Activated CD4-positive, alpha-beta T cell treated with anti-CD3 and anti-CD28 coated beads for 36 hours (primary cell): Measurements from ENCODE around the gene MCM5. TPM values are rescaled to one million over a fixed set of nuclear protein-coding genes. Genes with fewer than 3 reads are reported as not detected.
A peak's percentile ranks its signal among the peaks of the same experiment; 100 is the strongest.

ENCODE experiments used
- ATAC-seq: fragments of 200-7000 bp; cut with Tn5 transposase; one replicate; pipeline ENCODE4 v1.10.0; 2021; ENCODE audit warnings: mild to moderate bottlenecking, moderate library complexity
- CTCF ChIA-PET: fragments of 350-600 bp; sonication (Branson Sonifier 250); formaldehyde crosslinking; loops from one replicate; lab custom pipeline; 2021; ENCODE audit warnings: antibody characterized with exemption; lab: Charles Lee
- POLR2A ChIA-PET: fragments of 350-600 bp; sonication (Branson Sonifier 250); formaldehyde crosslinking; loops from one replicate; lab custom pipeline; 2021; ENCODE audit warnings: antibody characterized with exemption, inconsistent platforms; lab: Charles Lee
- DNase-seq: peaks from one replicate; pipeline ENCODE4 v3.0.0-alpha.2; 2020
- H3K27ac Mint-ChIP-seq: one replicate; pipeline ENCODE4 v1.8.0; 2021; ENCODE audit warnings: mixed read lengths
- H3K27me3 Mint-ChIP-seq: one replicate; pipeline ENCODE4 v1.8.0; 2021; ENCODE audit warnings: mixed read lengths
- H3K36me3 Mint-ChIP-seq: one replicate; pipeline ENCODE4 v1.8.0; 2021; ENCODE audit warnings: low read depth, mixed read lengths
- H3K4me1 Mint-ChIP-seq: one replicate; pipeline ENCODE4 v1.8.0; 2021; ENCODE audit warnings: mixed read lengths
- H3K4me3 Mint-ChIP-seq: one replicate; pipeline ENCODE4 v1.8.0; 2021; ENCODE audit warnings: mild to moderate bottlenecking, moderate library complexity, mixed read lengths
- H3K9me3 Mint-ChIP-seq: one replicate; pipeline ENCODE4 v1.8.0; 2021; ENCODE audit warnings: low read depth, mixed read lengths
- intact Hi-C, 2 experiments: fragments of 100-400 bp; cut with DNase I in 1 of 2; cut with micrococcal nuclease in 1 of 2; formaldehyde crosslinking; loops; one replicate each; pipeline versions ENCODE4 v1.14.2 to v1.15.1; 2022 to 2024; cut with DNase I, micrococcal nuclease
- total RNA-seq, 2 experiments: library from RNA; stranded (reverse); gene quantifications; one replicate each; pipeline ENCODE4 v1.2.3, GENCODE V29; 2021

The MCM5 gene
- total RNA-seq, 2 experiments from 2014 or later = 291 to 382 TPM

GRCh38 chr22:35379146-35379993, 20.6 kb upstream of the MCM5 start:
- H3K36me3 Mint-ChIP-seq = no peaks in the 10 kb centered on the region
- ChIA-PET CTCF (no interaction called here), POLR2A (no interaction called here)
- DNase-seq = no peak
- peaks cover 27% of the 10 kb centered on the region for H3K27me3 Mint-ChIP-seq
- no peak overlapping the region for H3K4me3 Mint-ChIP-seq
- no peaks in the 10 kb centered on the region for H3K9me3 Mint-ChIP-seq
- H3K27ac Mint-ChIP-seq = no peak overlapping the region
- no peak for ATAC-seq
- intact Hi-C loops = no loop called here
- peaks cover 18% of the 10 kb centered on the region for H3K4me1 Mint-ChIP-seq

GRCh38 chr22:35380013-35380412, 19.9 kb upstream of the MCM5 start:
- intact Hi-C loops = no loop called here

GRCh38 chr22:35380537-35381423, 19.2 kb upstream of the MCM5 start, which contains the start of gene HMOX1:
Gene HMOX1, plus strand, starts transcription at chr22:35381096. Its CDS starts 78 bp downstream, at chr22:35381174.
- DNase-seq (peak; percentile 73), ATAC-seq (peak; percentile 86)
- H3K27ac Mint-ChIP-seq = no peak within 1 kb of the TSS
- intact Hi-C loops = no loop called here
- CTCF ChIA-PET = interaction anchor here (0.9 to 1.0 kb wide), 2 partner anchors 22 to 122 kb away, joined by 4 read pairs; no protein-coding TSS in a partner anchor
- no peaks in the 10 kb centered on the region for H3K36me3 Mint-ChIP-seq
- H3K27me3 Mint-ChIP-seq = peaks cover 30% of the 10 kb centered on the region
- peak within 1 kb of the TSS; percentile 35 for H3K4me3 Mint-ChIP-seq
- H3K4me1 Mint-ChIP-seq = peaks cover 18% of the 10 kb centered on the region
- no peaks in the 10 kb centered on the region for H3K9me3 Mint-ChIP-seq
- POLR2A ChIA-PET = no interaction called here

More at GRCh38 chr22:35380013-35380412, 19.9 kb upstream of the MCM5 start:
- Mint-ChIP-seq H3K36me3 (no peaks in the 10 kb centered on the region), H3K27ac (no peak overlapping the region), H3K27me3 (peaks cover 30% of the 10 kb centered on the region), H3K4me3 (no peak overlapping the region), H3K9me3 (no peaks in the 10 kb centered on the region), H3K4me1 (peaks cover 18% of the 10 kb centered on the region)
- DNase-seq (no peak), ATAC-seq (no peak)
- CTCF ChIA-PET = interaction anchor here (0.9 to 1.0 kb wide), 2 partner anchors 21 to 122 kb away, joined by 4 read pairs; no protein-coding TSS in a partner anchor
- POLR2A ChIA-PET = no interaction called here

- ChIA-PET CTCF (no interaction called here), POLR2A (no interaction called here)
- DNase-seq = no peak
- no peaks in the 10 kb centered on the region for H3K36me3 Mint-ChIP-seq
- ATAC-seq = no peak
- intact Hi-C loops = no loop called here
- no peaks in the 10 kb centered on the region for H3K9me3 Mint-ChIP-seq
- H3K4me3 Mint-ChIP-seq = peak overlapping the region; percentile 35
- peaks cover 30% of the 10 kb centered on the region for H3K27me3 Mint-ChIP-seq
- H3K4me1 Mint-ChIP-seq = peaks cover 18% of the 10 kb centered on the region
- H3K27ac Mint-ChIP-seq = no peak overlapping the region
These were observed 18.4 kb upstream of the MCM5 start for GRCh38 chr22:35381424-35382009.

GRCh38 chr22:35383679-35384071, 16.3 kb upstream of the MCM5 start:
- intact Hi-C loops = no loop called here
- POLR2A ChIA-PET = interaction anchor here (0.7 kb wide), 1 partner anchor 13 kb away, joined by 3 read pairs; no protein-coding TSS in a partner anchor
- ATAC-seq = no peak
- peaks cover 30% of the 10 kb centered on the region for H3K27me3 Mint-ChIP-seq
- no peaks in the 10 kb centered on the region for H3K36me3 Mint-ChIP-seq
- CTCF ChIA-PET = no interaction called here
- no peak overlapping the region for H3K27ac Mint-ChIP-seq
- H3K4me1 Mint-ChIP-seq = peaks cover 7% of the 10 kb centered on the region
- DNase-seq = no peak
- H3K9me3 Mint-ChIP-seq = no peaks in the 10 kb centered on the region
- no peak overlapping the region for H3K4me3 Mint-ChIP-seq

- ChIA-PET CTCF (no interaction called here), POLR2A (no interaction called here)
- intact Hi-C loops = no loop called here
- H3K27ac Mint-ChIP-seq = no peak overlapping the region
- no peak for DNase-seq
- peaks cover 7% of the 10 kb centered on the region for H3K4me1 Mint-ChIP-seq
- ATAC-seq = no peak
- H3K9me3 Mint-ChIP-seq = no peaks in the 10 kb centered on the region
- no peak overlapping the region for H3K4me3 Mint-ChIP-seq
- no peaks in the 10 kb centered on the region for H3K36me3 Mint-ChIP-seq
- H3K27me3 Mint-ChIP-seq = peaks cover 30% of the 10 kb centered on the region
These were observed 15.4 kb upstream of the MCM5 start for GRCh38 chr22:35384527-35384926.

- no peaks in the 10 kb centered on the region for H3K9me3 Mint-ChIP-seq
- H3K27ac Mint-ChIP-seq = no peak overlapping the region
- intact Hi-C loops = no loop called here
- ATAC-seq (no peak), DNase-seq (no peak)
- CTCF ChIA-PET = interaction anchor here (1.1 kb wide), 1 partner anchor 745 kb away, joined by 3 read pairs; no protein-coding TSS in a partner anchor
- H3K4me1 Mint-ChIP-seq = peaks cover 7% of the 10 kb centered on the region
- H3K36me3 Mint-ChIP-seq = no peaks in the 10 kb centered on the region
- POLR2A ChIA-PET = no interaction called here
- no peak overlapping the region for H3K4me3 Mint-ChIP-seq
- peaks cover 26% of the 10 kb centered on the region for H3K27me3 Mint-ChIP-seq
These were observed 14.9 kb upstream of the MCM5 start for GRCh38 chr22:35384975-35385588.

GRCh38 chr22:35386670-35387288, 13.2 kb upstream of the MCM5 start:
- ChIA-PET POLR2A (no interaction called here), CTCF (interaction anchor here (1.3 kb wide), 1 partner anchor 11 kb away, joined by 3 read pairs; no protein-coding TSS in a partner anchor)
- H3K4me1 Mint-ChIP-seq = no peaks in the 10 kb centered on the region
- intact Hi-C loops = no loop called here
- H3K27me3 Mint-ChIP-seq = peaks cover 17% of the 10 kb centered on the region
- DNase-seq (no peak), ATAC-seq (no peak)
- H3K27ac Mint-ChIP-seq = no peak overlapping the region
- no peaks in the 10 kb centered on the region for H3K9me3 Mint-ChIP-seq
- no peak overlapping the region for H3K4me3 Mint-ChIP-seq
- no peaks in the 10 kb centered on the region for H3K36me3 Mint-ChIP-seq

- DNase-seq (no peak), ATAC-seq (no peak)
- Mint-ChIP-seq H3K27ac (no peak overlapping the region), H3K27me3 (no peaks in the 10 kb centered on the region), H3K4me1 (no peaks in the 10 kb centered on the region), H3K9me3 (no peaks in the 10 kb centered on the region), H3K4me3 (no peak overlapping the region), H3K36me3 (no peaks in the 10 kb centered on the region)
- ChIA-PET CTCF (no interaction called here), POLR2A (no interaction called here)
- intact Hi-C loops = no loop called here
These were observed 9.0 kb upstream of the MCM5 start for GRCh38 chr22:35390933-35391332.

GRCh38 chr22:35392357-35392756, 7.6 kb upstream of the MCM5 start:
- ChIA-PET CTCF (interaction anchor here (0.7 kb wide), 1 partner anchor 41 kb away, joined by 3 read pairs; no protein-coding TSS in a partner anchor), POLR2A (interaction anchor here (0.6 kb wide), 1 partner anchor 696 kb away, joined by 6 read pairs; no protein-coding TSS in a partner anchor)

More at GRCh38 chr22:35392357-35392756, 7.6 kb upstream of the MCM5 start:
- no peak overlapping the region for H3K4me3 Mint-ChIP-seq
- no peaks in the 10 kb centered on the region for H3K36me3 Mint-ChIP-seq
- H3K4me1 Mint-ChIP-seq = no peaks in the 10 kb centered on the region
- H3K27ac Mint-ChIP-seq = no peak overlapping the region
- H3K27me3 Mint-ChIP-seq = no peaks in the 10 kb centered on the region
- H3K9me3 Mint-ChIP-seq = no peaks in the 10 kb centered on the region
- DNase-seq (no peak), ATAC-seq (no peak)
- intact Hi-C loops = no loop called here
